ENCODE results near the gene CERS1.

Gene CERS1

DNA sequence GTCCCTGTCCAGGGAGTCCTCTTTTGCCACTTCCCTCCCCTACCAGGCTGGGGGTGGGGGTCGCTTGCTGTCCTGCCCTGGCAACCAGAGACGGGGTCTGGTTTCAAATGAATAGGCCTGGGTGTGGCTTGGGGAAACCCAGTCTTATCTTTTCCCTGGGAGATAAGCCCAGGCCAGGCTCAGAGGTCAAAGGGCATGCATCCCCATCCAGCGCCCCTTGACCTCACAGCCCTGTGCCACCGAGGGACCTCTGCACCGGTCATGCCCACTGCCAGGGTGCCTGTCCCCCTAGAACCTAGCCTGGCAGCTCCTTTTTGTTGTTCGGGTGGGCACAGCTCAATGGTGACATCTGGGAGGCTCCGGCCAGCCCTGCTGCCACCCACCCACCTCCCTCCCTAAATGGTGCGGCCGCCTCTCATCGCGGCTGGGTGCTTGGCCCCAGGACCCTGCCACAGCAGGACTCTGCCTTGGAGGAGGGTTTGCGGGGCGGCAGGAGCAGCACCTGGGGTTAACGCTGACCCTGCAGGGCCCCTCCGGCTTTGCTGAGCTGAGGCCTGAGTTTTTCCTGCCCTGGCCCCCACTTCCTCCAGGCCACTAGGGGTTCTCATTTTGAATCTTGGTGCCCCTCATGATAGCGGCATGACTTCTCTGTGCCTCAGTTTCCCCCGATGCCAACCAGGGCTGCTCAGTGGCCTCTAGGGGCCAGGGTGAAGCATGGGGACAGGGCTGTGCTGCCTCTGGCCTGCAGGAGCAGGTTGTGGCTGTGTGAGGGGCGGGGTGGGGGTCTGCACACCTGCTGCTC is 2.9 kb upstream of the CERS1 start:
- DNase-seq (ENCODE audit: low read depth): no peak

DNA sequence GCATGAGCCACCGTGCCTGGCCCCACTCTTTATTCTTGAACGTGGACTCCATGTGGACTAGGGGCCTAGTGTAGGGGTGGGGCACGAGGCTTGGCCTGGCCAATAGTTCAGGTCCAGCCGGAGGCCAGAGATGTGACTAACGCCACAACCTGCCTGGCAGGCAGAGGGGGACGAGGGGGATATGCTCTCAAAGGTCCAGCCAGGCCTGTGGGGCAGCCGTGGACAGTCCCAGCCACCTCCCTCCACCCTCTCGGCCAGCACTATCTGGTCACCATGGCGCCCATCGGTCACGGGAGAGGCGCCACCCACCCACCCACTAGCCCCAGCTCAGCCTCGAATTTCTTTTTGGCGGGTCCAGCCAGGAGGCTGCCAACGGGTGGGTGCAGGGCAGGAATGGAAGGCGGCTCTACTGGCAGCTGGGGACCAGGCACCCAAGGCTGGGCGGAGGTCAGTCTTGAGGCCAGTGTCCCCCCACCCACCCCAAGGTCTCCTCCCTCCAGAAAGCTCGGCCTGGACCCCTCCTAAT is 2.2 kb upstream of the CERS1 start:
- DNase-seq (ENCODE audit: low read depth): peak; percentile 33

DNA sequence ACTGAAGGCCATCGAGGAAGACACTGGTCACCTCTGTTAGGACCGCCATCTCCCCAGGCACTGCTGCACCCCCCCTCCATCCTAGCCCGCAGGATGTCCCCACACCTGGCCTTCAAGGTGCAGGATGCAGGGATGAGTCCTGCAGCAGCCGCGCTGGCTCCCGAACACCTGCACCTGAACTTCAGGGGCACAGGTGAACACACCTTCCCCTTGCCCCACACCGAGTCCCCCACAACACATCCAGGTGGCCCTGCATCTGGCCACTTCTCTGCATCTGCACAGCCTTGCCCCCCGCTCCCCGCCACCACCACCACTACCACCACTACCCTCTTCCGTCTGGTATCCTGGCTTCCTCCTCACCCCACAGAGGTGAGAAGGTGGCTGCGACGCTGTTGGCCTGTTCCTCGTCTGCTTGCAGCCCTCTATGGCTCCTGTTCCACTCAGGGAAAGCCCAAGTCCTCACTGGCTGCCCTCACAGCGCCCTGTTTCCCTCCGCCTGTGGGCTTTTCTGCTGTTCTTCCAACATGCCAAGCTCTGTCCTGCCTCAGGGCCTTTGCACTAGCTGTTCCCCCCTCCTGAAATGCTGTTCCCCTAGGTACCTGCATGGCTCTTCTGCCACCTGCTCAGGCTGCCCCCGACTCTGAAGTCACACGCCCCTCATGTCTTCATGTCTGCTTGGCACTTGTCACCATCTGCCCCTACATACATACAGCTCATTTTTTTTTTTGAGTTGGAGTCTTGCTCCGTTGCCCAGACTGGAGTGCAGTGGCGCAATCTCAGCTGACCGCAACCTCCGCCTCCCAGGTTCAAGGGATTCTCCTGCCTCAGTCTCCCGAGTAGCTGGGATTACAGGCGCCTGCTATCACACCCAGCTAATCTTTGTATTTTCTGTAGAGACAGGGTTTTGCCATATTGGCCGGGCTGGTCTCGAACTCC is 1.4 kb upstream of the CERS1 start:
- DNase-seq (ENCODE audit: low read depth): no peak

DNA sequence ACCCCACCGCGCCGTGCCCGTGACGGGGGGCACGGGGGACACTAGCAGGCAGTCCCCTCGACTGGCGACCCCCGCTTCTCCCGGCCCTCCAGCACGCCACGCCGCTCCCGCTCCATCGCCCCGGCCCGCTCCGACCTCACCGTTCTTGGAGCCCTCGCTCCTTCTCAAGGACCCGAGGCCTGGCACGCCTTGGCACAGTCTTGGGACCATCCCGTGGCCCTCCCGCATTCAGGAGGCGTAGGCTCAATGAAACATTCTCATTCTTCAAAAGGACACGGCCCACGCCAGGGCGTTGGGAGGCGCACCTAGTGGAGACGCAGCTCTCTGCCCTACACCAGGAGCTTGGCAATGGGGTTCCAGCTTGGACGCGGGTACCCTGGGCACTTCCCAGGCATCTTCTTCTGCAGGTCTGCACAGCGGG is 473 bp upstream of the CERS1 start:
- DNase-seq (ENCODE audit: low read depth): no peak

DNA sequence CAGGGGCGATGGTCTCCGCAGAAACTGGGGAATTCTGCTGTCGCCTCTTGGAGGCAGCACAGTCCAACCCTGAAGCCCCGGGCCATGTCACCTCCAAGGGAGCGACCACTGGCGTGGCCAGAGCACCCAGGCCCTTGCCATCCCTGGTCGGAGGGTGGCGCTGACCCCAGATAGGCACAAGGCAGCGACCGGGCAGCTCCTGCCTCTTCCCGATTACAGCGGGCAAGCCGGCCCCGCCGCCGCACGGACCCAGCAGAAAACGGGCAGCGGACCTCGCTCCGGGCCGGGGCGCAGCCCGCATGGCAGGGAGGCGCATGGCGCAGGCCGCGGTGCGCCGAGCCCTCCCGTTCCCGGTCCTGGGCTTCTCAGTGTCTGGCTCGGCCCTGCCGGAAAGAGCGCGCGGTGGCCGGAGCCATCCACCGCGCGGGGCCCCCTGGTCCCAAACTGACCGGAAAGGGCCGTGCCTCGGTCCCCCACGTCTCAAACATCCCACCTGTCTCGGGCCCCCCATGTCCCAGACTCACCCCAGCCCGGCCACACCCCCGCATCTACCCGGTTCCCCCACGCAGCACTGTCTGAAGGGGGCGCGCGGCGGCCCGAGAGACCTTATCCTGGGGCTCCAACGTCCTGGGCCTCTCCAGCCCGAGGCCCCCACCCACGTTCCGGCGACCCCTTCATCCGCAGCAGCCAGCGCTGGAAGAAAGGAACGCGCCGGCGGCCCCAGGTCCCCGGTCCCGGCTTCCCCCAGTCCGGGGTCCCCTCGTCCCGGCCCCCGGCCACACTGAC is 727 bp downstream of the CERS1 start:
- peak; percentile 66 for DNase-seq (ENCODE audit: low read depth)

DNA sequence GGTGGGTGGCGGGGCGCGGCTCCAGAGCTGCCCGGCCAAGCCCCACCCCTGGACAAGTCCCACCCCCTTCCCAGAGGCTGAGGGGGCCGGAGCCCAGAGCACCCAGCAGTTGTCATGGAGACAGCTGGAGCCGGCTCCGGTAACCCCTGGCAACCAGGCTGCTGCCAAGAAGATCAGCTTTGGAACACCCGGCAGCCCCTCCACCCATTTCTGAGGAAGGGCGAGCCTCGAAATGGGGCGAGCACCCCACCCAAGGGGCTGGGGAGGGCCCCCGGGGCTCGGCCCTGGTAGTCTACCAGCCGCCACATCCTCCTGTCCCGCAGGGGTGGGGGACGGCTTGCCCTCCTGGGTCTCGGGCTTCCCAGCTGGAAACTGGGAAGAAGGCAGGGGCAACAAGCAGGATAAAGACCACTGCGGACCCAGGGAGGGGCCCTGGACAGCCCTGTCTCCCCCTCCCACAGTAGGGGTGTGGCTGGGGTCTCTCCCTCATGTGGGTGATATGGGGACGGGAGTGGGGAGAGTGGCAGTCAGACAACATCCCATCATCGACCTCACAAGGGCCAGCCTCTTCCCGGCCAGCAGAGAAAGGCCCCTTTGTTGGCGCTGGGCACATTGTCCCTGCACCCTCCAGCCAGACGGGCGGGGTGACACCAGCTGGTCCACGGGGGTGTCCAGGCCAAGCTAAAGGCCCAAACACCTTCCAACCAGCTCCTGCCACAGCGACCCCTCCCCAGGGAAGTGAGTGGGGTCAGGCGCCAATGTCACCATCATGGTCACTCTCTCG is 1.5 kb downstream of the CERS1 start:
- peak; percentile 49 for DNase-seq (ENCODE audit: low read depth)

DNA sequence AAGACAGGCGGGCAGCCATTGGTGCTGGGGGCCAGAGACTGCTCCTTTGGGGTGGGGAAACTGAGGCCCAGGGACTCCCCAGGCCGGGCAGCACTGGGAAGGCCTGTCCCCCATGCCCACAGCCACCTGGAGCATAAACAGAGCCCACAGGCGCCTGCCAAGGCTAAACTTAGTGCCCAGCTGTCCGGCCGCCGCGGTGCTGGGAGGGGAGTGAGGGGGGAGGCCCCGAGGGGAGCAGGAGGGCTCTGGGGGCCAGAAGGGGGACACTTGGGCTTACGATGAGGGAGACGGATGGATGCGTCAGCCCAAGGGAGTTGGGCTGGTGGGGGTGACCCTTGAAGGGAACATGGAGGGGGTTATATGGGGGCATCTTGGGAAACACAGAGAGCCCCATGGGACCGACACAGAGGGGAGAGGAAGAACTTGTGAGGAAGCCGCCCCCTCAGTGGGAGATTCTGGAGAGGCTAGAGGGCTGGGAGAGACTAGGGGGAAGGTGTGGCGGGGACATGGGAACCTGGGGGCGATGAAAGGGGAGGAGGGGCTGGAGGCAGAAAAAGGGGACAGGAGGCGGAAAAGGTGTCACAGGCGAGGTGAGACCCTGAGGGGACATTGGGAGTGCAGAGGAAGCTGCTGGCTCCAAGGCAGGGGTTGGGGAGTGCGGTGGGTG is 2.2 kb downstream of the CERS1 start:
- DNase-seq (ENCODE audit: low read depth): no peak

DNA sequence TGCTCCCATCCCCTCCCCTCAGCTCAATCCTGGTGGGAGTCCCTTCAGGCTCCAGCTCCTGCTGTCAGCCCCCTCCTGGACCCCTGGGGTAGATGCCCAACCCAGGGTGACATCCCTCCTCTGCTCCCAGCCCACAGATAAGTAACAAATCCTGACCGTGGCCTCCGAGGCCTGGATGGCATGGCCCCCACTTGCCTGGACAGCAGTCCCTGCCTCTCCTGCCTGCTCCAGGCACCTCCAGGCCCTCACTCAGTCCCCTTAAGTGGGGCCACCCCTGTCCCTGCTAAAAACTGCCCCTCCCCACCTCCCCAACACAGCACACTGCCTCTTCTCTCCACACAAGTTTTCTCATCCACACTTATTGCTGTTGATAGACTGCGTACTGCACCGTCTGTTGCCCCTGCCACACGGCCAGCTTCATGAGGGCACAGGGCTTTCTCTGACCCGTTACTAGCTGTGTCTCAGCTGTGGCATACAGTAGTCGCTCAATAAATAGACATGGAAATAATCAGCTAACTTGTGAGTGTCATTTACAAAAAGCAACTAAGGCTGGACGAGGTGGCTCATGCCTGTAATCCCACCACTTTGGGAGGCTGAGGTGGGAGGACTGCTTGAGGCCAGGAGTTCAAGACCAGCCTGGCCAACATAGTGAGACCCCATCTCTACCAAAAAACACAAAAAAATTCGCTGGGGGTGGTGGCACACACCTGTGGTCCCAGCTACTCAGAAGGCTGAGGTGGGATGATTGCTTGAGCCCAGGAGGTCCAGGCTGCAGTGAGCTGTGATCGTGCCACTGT is 5.8 kb downstream of the CERS1 start:
- DNase-seq (ENCODE audit: low read depth): no peak

DNA sequence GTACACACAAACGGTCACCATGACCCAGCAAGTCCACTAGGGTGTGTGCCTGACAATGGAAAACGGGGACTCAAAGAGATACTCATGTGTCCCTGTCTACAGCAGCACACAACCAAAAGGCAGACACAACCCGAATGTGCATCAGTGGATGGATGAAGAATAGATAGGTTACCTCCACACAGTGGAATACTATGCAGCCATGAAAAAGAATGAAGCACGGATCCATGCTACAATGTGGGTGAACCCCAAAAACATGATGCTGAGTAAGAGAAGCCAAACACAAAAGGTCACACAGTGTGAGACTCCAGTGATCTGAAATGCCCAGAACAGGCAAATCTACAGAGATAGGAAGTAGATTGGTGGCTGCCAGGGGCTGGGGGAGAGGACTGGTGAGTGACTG is 9.0 kb downstream of the CERS1 start:
- DNase-seq (ENCODE audit: low read depth): no peak

DNA sequence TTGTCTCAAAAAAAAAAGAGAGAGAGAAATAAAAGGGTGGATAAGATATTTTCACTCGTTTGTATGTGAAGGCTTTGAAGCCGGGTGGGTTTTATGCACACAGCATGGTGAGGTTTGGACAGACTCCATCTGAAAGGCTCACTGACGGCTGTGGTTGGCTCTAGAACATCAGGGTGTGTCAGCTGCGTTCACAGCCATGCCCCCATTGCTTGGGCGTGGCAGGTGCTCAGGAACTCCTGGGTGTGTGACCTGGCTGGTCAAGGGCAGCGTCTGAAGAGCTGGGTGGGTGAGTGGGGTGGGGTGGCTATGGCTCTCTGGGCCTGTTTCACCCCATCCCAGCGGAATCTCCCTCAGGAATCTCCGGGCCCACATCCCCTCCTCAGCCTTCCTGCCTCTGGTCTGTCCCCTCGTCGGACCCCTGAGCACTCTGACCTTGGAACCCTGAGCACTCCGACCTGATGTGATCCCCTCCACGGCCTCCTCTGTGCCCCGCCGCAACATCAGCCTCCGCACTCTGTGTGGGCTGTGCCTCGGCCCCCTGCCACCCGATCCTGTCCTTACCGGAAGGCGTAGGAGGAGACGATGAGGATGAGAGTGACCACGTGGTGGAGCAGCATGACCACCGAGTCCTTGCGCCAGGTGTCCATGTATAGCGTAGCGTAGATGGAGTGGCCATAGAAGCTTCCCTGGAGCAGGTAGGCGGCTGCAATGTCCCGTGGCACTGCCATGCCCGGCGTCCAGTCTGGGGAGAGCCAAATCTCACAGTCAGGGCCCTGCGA is 12.2 kb downstream of the CERS1 start:
- no peak for DNase-seq (ENCODE audit: low read depth)

DNA sequence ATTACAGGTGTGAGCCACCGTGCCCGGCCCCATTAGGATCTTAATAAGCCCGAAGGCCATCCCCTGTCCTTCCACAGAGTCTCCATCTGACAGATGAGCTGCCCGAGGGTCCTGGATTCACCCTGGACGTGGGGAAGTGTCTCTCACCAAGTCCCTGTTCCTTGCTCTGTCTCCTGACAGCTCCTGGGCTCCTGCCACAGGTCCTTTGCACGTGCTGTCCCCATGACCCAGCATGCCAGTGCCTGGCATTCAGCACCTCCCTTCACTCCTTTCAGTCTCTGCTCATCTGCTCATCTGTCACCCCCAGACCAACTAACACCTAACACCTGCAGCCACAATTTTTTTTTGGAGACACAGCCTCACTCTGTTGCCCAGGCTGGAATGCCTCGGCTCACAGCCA is 14.5 kb downstream of the CERS1 start:
- no peak for DNase-seq (ENCODE audit: low read depth)

DNA sequence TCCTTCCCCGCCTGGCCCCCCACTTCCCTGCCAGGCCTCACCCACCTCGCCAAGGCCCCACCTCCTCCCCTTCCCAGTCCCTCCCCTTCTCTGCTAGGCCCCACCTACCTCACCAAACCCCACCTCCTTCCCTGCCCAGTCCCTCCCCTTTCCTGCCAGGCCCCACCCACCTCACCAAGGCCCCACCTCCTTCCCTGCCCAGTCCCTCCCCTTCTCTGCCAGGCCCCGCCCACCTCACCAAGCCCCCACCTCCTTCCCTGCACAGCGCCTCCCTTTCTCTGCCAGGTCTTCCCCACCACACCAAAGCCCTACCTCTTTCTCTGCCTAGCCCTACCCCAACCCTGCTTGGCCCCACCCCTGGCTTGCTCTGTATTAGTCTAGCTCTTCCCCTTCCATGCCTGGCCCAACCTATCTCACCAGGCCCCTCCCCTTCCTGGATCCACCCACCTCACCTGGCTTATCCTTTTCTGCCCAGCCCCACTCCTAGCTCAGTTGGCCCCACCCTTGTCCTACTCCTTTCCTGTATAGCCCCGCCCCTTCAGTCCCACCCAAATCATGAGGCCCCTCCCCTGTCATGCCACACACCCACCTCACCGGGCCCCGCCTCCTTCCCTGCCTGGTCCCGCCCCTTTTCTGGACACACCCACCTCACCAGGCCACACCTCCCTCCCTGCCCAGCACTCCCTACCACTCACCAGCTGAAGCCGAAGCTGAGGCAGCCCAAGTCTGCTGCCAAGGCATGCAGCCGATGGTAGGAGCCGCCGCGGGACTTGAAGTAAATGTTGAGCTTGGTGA is 16.2 kb downstream of the CERS1 start:
- DNase-seq (ENCODE audit: low read depth): peak; percentile 55

DNA sequence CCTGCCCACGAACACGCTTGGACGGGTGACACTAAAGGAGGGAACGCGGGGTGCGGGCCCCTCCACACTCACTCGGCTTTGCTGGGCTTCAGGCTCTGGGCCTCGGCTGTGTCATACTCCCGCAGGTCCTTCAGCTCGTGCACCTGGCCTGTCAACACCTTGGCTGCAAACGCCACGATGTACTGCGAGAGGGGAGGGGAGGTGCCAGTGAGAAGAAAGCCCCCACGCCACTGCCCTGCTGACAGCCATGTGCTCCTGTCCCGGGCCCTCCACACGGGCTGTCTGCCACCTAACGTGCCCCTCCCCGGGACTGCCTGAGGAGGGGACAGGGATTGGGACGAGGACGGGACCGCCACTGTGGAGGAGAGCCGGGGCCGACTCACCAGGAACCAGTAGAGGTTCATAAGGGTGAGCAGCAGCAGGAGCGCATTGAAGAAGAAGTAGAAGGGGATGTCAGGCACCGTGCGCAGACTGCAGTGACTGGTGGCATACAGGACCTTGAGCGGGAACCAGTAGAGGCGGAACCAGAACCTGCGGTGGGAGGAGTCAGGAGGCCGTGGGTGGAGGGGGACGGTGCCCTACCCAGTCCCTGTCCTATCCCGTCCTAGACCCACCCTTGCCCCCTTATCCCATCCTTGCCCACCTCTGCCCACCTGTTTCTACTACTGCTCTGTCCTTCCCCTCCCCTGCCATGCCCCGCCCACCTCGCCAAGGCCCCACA is 16.9 kb downstream of the CERS1 start:
- DNase-seq (ENCODE audit: low read depth): no peak

DNA sequence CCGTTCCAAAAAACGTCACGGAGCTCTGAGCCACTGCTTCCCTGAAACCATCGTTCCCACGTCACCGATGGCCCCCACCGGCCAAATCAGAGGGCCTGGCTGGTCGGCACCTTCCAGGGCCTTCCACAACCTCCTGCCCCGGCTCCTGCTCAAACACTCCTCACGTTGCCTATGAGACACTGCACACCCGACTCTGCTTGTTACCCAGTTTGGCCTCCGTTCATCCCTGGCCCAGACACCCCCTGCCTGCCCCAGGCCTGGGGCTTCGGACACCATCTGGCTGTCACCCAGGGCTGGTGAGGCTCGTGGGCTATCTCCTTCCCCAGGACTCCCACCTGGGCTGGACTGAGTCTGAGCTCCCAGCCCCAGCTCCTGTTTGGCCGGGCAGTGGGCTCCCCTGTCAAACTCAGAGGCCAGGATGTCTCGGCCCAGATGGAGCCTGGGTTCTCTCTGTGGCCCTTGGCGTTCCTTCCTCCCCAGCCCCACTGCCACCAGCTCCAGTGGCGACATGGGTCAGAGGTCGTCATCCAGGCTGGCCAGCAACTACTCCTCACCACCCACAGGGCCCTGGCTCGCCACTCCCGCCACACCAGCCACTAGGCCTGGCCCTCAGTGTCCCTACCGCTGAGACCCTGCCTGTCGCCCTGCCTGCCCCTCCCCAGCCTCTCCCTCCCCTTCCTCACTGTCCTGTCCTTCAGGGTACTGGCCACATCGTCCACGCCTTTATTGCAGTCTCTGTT is 17.7 kb downstream of the CERS1 start:
- DNase-seq (ENCODE audit: low read depth): no peak

DNA sequence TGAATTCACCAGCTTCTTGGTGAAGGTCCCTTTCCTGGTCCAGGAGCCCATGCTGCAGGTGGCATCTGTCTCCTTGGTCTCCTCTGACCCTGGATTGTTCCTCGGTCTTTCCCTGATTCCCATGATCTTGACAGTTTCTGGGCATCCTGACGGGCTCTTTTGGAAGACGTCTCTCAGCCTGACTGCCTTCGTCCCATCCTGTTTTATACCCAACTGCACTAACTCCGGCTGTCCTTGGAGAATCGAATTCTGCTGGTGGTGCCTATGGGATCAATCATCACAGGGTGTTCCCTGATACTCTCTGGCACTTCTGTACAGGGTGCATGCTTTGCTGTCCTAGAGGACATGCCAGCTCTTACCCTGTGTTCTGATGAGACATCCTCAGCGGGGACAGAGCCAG is 19.1 kb downstream of the CERS1 start:
- DNase-seq (ENCODE audit: low read depth): no peak

DNA sequence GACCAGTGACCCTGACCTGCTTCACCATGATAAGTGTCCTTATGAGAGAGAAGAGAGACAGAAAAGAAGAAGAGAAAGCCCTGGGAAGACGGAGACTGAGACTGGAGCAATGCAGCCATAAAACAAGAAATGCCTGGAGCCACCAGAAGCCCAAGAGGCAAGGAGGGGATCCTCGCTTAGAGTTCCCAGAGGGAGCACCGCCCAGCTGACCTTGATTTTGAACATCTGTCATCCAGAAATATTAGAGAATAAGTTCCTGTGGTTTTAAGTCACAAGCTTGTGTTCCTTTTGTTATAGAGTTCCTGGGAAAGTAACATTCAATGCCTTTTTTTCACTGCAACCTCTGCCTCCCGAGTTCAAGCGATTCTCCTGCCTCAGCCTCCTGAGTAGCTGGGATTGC is 20.2 kb downstream of the CERS1 start:
- no peak for DNase-seq (ENCODE audit: low read depth)

DNA sequence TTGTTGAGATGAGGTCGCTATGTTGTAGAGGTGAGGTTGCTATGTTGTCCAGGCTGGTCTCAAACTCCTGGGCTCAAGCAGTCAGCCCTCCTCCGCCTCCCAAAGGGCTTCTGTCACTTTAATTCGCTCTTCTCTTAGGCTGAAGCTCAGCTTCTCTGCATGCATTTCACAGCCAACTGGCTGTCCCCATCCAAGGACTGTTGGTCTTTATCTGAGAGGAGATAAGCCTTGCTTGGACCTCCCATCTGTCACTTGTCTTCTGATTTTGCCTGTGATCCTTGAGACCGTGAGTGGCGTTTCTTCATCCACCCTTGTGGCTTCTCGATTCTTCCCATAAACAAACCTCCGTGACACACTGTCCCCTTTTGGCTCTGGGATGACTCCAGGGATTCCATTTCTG is 24.4 kb downstream of the CERS1 start:
- DNase-seq (ENCODE audit: low read depth): no peak
